ENCODE measurements around the gene FAM163B.

Gene FAM163B

GRCh38 chr9:133538176-133538575 lies 71.0 kb downstream of the FAM163B start:
- in situ Hi-C loops (cut with HindIII; ENCODE audit: low sequenced_read_pairs) = no loop called here
- DNase-seq (ENCODE audit: low read depth, low spot score) = no peak
- no peak overlapping the region for H3K4me3 ChIP-seq (ENCODE audit: low read depth, low read length)
- TF ChIP-seq, protein P1, sequence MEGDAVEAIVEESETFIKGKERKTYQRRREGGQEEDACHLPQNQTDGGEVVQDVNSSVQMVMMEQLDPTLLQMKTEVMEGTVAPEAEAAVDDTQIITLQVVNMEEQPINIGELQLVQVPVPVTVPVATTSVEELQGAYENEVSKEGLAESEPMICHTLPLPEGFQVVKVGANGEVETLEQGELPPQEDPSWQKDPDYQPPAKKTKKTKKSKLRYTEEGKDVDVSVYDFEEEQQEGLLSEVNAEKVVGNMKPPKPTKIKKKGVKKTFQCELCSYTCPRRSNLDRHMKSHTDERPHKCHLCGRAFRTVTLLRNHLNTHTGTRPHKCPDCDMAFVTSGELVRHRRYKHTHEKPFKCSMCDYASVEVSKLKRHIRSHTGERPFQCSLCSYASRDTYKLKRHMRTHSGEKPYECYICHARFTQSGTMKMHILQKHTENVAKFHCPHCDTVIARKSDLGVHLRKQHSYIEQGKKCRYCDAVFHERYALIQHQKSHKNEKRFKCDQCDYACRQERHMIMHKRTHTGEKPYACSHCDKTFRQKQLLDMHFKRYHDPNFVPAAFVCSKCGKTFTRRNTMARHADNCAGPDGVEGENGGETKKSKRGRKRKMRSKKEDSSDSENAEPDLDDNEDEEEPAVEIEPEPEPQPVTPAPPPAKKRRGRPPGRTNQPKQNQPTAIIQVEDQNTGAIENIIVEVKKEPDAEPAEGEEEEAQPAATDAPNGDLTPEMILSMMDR (IDR thresholded peaks at IDR 0.05; ENCODE audit: low read depth, low read length) = no peak

DNA sequence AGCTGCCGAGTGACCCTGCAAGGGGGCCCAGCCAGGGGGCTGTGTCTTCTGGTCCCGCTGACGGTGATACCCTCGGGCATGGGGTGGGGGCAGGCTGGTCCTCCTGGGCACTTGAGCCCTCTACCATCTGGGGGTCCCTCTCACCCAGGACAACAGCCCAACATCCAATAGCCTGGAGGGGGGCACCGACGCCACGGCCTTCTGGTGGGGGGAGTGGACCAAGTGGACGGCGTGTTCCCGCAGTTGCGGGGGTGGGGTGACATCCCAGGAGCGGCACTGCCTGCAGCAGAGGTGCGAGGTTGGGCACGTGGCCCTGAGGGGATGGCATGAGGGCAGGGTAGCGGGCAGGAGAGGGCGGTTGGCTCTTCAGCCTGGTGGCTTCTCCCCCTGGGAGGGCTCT lies 71.9 kb downstream of the FAM163B start:
- TF ChIP-seq, protein P1 (IDR thresholded peaks at IDR 0.05; ENCODE audit: low read depth, low read length) = no peak
- in situ Hi-C loops (cut with HindIII; ENCODE audit: low sequenced_read_pairs) = no loop called here
- no peak overlapping the region for H3K4me3 ChIP-seq (ENCODE audit: low read depth, low read length)

DNA sequence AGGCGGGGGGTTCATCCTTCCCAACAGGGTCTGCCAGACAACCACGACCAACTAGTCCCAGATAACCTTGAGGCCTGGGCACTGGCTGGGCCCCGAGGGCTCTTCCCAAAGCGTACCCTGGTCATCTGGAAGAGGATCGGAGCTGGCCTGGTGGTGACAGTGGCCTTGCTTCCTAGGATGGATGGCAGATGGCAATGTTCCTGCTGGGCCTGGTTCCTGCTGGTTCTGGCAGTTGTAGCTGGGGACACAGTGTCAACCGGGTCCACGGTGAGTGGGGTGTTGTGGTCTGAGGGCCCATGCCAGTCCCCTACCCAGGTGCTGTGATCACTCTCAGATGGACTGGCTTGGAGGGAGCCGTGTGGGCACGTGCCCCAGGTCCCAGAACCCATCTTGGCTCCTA lies 72.7 kb downstream of the FAM163B start:
- no peak for DNase-seq (ENCODE audit: low read depth, low spot score)
- no peak overlapping the region for H3K4me3 ChIP-seq (ENCODE audit: low read depth, low read length)
- in situ Hi-C loops (cut with HindIII; ENCODE audit: low sequenced_read_pairs) = no loop called here
- TF ChIP-seq, protein P1 (IDR thresholded peaks at IDR 0.05; ENCODE audit: low read depth, low read length) = no peak

More for the DNA sequence above, 71.9 kb downstream of the FAM163B start:
- no peak for DNase-seq (ENCODE audit: low read depth, low spot score)

- H3K4me3 ChIP-seq (ENCODE audit: low read depth, low read length) = no peak overlapping the region
- DNase-seq (ENCODE audit: low read depth, low spot score) = no peak
- in situ Hi-C loops (cut with HindIII; ENCODE audit: low sequenced_read_pairs) = no loop called here
- TF ChIP-seq, protein P1 (IDR thresholded peaks at IDR 0.05; ENCODE audit: low read depth, low read length) = no peak
Measured at GRCh38 chr9:133536080-133536479, 73.1 kb downstream of the FAM163B start.

GRCh38 chr9:133535306-133535877 lies 73.8 kb downstream of the FAM163B start:
- no peak overlapping the region for H3K4me3 ChIP-seq (ENCODE audit: low read depth, low read length)
- in situ Hi-C loops (cut with HindIII; ENCODE audit: low sequenced_read_pairs) = no loop called here

GRCh38 chr9:133534346-133535291 lies 74.6 kb downstream of the FAM163B start, which contains the start of gene ADAMTSL2:
TSS of gene ADAMTSL2 (plus strand) at chr9:133534704. CDS start at chr9:133536713, 2,009 bp downstream.
- in situ Hi-C loops (cut with HindIII; ENCODE audit: low sequenced_read_pairs) = no loop called here
- TF ChIP-seq, protein P1 (IDR thresholded peaks at IDR 0.05; ENCODE audit: low read depth, low read length) = no peak
- DNase-seq (ENCODE audit: low read depth, low spot score) = peak; percentile 45
- H3K4me3 ChIP-seq (ENCODE audit: low read depth, low read length) = no peak within 1 kb of the TSS

More at GRCh38 chr9:133535306-133535877, 73.8 kb downstream of the FAM163B start:
- DNase-seq (ENCODE audit: low read depth, low spot score) = no peak
- TF ChIP-seq, protein P1 (IDR thresholded peaks at IDR 0.05; ENCODE audit: low read depth, low read length) = no peak
